ENCODE data around the gene LRRC32. TPM values are rescaled to one million over a fixed set of nuclear protein-coding genes. Genes with fewer than 3 reads are reported as not detected.

LRRC32 gene, protein sequence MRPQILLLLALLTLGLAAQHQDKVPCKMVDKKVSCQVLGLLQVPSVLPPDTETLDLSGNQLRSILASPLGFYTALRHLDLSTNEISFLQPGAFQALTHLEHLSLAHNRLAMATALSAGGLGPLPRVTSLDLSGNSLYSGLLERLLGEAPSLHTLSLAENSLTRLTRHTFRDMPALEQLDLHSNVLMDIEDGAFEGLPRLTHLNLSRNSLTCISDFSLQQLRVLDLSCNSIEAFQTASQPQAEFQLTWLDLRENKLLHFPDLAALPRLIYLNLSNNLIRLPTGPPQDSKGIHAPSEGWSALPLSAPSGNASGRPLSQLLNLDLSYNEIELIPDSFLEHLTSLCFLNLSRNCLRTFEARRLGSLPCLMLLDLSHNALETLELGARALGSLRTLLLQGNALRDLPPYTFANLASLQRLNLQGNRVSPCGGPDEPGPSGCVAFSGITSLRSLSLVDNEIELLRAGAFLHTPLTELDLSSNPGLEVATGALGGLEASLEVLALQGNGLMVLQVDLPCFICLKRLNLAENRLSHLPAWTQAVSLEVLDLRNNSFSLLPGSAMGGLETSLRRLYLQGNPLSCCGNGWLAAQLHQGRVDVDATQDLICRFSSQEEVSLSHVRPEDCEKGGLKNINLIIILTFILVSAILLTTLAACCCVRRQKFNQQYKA
- 100 to 1,000 TPM in 2 of 5 donors, 10 to 100 TPM in 3; 14.0 to 270 (median 24.3) TPM for total RNA-seq
- 10 to 100 TPM; 18.6 to 24.5 (median 23.5) TPM for polyA plus RNA-seq
- long read RNA-seq, donor 1, full-length matches to known transcripts, result 3 of 3 reads
- long read RNA-seq, donor 1, partial matches to known transcripts, result 0 of 3 reads
- long read RNA-seq, donor 1, other reads (novel, unspliced or antisense), result 0 of 3 reads
- long read RNA-seq, donor 2, full-length matches to known transcripts, result 2 of 2 reads
- long read RNA-seq, donor 2, partial matches to known transcripts, result 0 of 2 reads
- long read RNA-seq, donor 2, other reads (novel, unspliced or antisense), result 0 of 2 reads
- long read RNA-seq, donor 3, full-length matches to known transcripts, result 1 of 1 reads
- long read RNA-seq, donor 3, partial matches to known transcripts, result 0 of 1 reads
- long read RNA-seq, donor 3, other reads (novel, unspliced or antisense), result 0 of 1 reads
- long read RNA-seq, donor 4, full-length matches to known transcripts, result 1 of 1 reads
- long read RNA-seq, donor 4, partial matches to known transcripts, result 0 of 1 reads
- long read RNA-seq, donor 4, other reads (novel, unspliced or antisense), result 0 of 1 reads
- long read RNA-seq, donor 5, full-length matches to known transcripts, result 25 of 25 reads
- long read RNA-seq, donor 5, partial matches to known transcripts, result 0 of 25 reads
- long read RNA-seq, donor 5, other reads (novel, unspliced or antisense), result 0 of 25 reads
- long read RNA-seq, donor 6, full-length matches to known transcripts, result 9 of 9 reads
- long read RNA-seq, donor 6, partial matches to known transcripts, result 0 of 9 reads
- long read RNA-seq, donor 6, other reads (novel, unspliced or antisense), result 0 of 9 reads
- long read RNA-seq, donor 7, full-length matches to known transcripts, result 10 of 10 reads
- long read RNA-seq, donor 7, partial matches to known transcripts, result 0 of 10 reads
- long read RNA-seq, donor 7, other reads (novel, unspliced or antisense), result 0 of 10 reads
- long read RNA-seq, donor 8, full-length matches to known transcripts, result 5 of 5 reads
- long read RNA-seq, donor 8, partial matches to known transcripts, result 0 of 5 reads
- long read RNA-seq, donor 8, other reads (novel, unspliced or antisense), result 0 of 5 reads
- long read RNA-seq, donor 9, full-length matches to known transcripts, result 7 of 7 reads
- long read RNA-seq, donor 9, partial matches to known transcripts, result 0 of 7 reads
- long read RNA-seq, donor 9, other reads (novel, unspliced or antisense), result 0 of 7 reads
- long read RNA-seq, donor 10, full-length matches to known transcripts, result 2 of 2 reads
- long read RNA-seq, donor 10, partial matches to known transcripts, result 0 of 2 reads
- long read RNA-seq, donor 10, other reads (novel, unspliced or antisense), result 0 of 2 reads

DNA sequence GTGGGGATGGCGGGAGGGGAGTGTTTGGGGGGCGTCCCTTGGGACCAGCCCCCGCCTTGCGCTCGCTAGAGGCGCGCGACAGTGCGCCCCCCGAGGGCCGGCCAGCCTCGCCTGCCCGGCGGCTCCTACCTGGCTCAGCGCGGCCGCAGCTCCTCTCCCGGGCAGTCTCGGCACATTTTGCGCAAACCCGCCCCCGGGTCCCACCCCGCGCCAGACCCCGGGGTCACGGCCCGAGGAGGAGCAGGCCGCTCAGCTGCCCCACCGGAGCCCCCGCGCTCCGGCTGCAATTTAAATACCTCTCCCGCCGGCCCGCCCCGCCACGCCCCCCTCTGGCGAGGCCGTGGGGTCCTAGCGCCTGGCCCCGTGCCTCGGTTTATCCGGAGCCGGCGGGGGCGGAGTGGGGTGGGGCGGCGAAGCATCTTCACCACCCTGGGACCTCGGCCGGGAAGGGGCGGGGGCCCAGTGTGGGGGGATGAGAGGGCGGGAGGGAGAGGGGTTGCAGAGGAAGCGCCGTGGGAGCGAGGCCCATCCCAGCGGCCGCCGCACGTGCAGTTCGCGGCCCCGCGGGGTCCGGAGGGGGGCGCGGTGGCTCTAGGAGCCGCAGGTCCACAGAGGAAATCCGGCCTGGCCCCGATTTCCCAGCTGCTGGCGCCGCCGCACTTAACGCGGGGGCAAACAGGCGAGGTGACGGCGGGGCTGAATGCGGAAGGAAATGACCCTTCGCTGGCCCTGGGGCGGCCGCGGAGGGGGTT, at the start of gene LRRC32:
Gene LRRC32, minus strand, starts transcription at position 263 of the 752 bp plus-strand sequence. CDS start 4,793 bp downstream, outside the sequence.
- WGBS, 5 donors, result 0 to 1% (median 1%) methylated on average over 17 to 82 of the region's 82 CpGs
- peak; percentile 45 to 82 for DNase-seq
- intact Hi-C loops (cut with DNase I; ENCODE audit: low total_unique reads), result no loop called here
- Histone ChIP-seq H3K4me1 (peaks cover 18 to 45% (median 33%) of the 10 kb centered on the region in 4 donors), H3K27me3 (peaks cover 0 to 35% (median 19%) of the 10 kb centered on the region in 3 donors), H3K36me3 (no peaks in the 10 kb centered on the region), H3K9me3 (no peaks in the 10 kb centered on the region), H3K27ac (peak within 1 kb of the TSS; percentile 25 to 79 (median 74)), H3K4me3 (peak within 1 kb of the TSS; percentile 55 to 76 (median 61))
- TF ChIP-seq POLR2A (IDR thresholded peaks at IDR 0.05) (no peak), POLR2AphosphoS5 (IDR thresholded peaks at IDR 0.05) (peak in 1 of 3 donors; percentile 24)

DNA sequence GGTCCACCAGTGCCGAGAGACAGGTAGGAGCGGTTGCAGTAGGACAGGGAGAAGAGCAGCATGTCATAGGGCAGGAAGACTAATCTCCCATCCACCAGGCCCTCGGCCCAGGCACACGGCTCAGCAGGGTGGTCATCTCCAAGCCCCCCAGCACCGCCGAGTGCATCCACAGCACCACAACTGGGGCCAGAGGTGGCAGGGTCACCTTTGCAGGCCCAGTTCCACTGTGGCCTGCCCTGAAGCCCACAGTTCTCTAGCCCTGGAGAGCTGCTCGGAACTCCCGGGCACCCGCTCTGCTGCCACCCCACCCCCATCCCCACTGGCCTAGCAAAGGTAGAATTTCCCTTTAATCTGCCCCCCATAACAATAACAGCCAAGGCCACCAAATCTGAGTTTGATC, 49.1 kb upstream of the LRRC32 start:
- TF ChIP-seq POLR2A (IDR thresholded peaks at IDR 0.05), result no peak
- no peak for TF ChIP-seq POLR2AphosphoS5 (IDR thresholded peaks at IDR 0.05)
- no peak for TF ChIP-seq EP300 (IDR thresholded peaks at IDR 0.05)
- TF ChIP-seq, protein P1, sequence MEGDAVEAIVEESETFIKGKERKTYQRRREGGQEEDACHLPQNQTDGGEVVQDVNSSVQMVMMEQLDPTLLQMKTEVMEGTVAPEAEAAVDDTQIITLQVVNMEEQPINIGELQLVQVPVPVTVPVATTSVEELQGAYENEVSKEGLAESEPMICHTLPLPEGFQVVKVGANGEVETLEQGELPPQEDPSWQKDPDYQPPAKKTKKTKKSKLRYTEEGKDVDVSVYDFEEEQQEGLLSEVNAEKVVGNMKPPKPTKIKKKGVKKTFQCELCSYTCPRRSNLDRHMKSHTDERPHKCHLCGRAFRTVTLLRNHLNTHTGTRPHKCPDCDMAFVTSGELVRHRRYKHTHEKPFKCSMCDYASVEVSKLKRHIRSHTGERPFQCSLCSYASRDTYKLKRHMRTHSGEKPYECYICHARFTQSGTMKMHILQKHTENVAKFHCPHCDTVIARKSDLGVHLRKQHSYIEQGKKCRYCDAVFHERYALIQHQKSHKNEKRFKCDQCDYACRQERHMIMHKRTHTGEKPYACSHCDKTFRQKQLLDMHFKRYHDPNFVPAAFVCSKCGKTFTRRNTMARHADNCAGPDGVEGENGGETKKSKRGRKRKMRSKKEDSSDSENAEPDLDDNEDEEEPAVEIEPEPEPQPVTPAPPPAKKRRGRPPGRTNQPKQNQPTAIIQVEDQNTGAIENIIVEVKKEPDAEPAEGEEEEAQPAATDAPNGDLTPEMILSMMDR (IDR thresholded peaks at IDR 0.05), result no peak
- intact Hi-C loops (cut with DNase I; ENCODE audit: low total_unique reads), result no loop called here
- H3K4me3 ChIP-seq, result no peak overlapping the region
- WGBS, 5 donors, result 92 to 96% (median 94%) methylated on average over 7 to 9 of the region's 9 CpGs
- H3K4me1 ChIP-seq, result peaks cover 5 to 11% (median 9%) of the 10 kb centered on the region in 4 donors
- no peak for DNase-seq
- H3K9me3 ChIP-seq, result no peaks in the 10 kb centered on the region
- no peaks in the 10 kb centered on the region for H3K36me3 ChIP-seq
- H3K27me3 ChIP-seq, result peaks cover 0 to 20% (median 0%) of the 10 kb centered on the region in 3 donors
- H3K27ac ChIP-seq, result no peak overlapping the region

DNA sequence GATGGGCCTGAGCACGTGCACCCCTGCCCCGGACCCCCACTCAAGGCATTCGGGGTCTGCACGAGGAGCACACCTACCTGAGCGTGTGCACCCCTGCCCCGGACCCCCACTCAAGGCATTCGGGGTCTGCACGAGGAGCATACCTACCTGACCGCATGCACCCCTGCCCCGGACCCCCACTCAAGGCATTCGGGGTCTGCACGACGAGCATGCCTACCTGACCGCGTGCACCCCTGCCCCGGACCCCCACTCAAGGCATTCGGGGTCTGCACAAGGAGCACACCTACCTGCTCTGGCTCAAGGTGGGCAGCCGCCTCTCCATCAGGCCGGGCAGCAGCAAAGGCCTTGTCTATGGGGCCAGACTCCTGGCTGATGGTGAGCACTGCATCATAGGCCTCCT, 48.7 kb upstream of the LRRC32 start:
- no peaks in the 10 kb centered on the region for H3K9me3 ChIP-seq
- H3K36me3 ChIP-seq, result no peaks in the 10 kb centered on the region
- no peak overlapping the region for H3K4me3 ChIP-seq
- peaks cover 5 to 11% (median 9%) of the 10 kb centered on the region in 4 donors for H3K4me1 ChIP-seq
- WGBS, 5 donors, result 83 to 95% (median 91%) methylated on average over 4 to 19 of the region's 19 CpGs
- H3K27me3 ChIP-seq, result peaks cover 0 to 18% (median 0%) of the 10 kb centered on the region in 3 donors
- TF ChIP-seq EP300 (IDR thresholded peaks at IDR 0.05), result no peak
- no peak for TF ChIP-seq POLR2AphosphoS5 (IDR thresholded peaks at IDR 0.05)
- TF ChIP-seq, protein P1 (IDR thresholded peaks at IDR 0.05), result no peak
- no peak for TF ChIP-seq POLR2A (IDR thresholded peaks at IDR 0.05)
- no peak for DNase-seq
- intact Hi-C loops (cut with DNase I; ENCODE audit: low total_unique reads), result no loop called here
- no peak overlapping the region for H3K27ac ChIP-seq

All from stomach (tissue), 19 donors.